Measurements from ENCODE around the gene PRND. TPM values are rescaled to one million over a fixed set of nuclear protein-coding genes. Genes with fewer than 3 reads are reported as not detected.

The PRND gene
- total and polyA plus RNA-seq, 2 donors (not counting 3 experiments of a cell fraction or from before 2014, with no cell fraction given) = 0.18 TPM; not detected in 1

- ChIA-PET CTCF (interaction anchor here (0.9 to 12.7 kb wide), 15 partner anchors 13 to 495 kb away, joined by 3 to 272 read pairs (median 5); no protein-coding TSS in a partner anchor), POLR2A (no interaction called here)
- Histone ChIP-seq H3K4me1 (ENCODE audit: control insufficient read depth, extremely low read depth, insufficient read depth, low read length) (no peaks in the 10 kb centered on the region), H3K4me3 (replicated peaks in 1 of 3; ENCODE audit: insufficient read depth in 1 of 3, low read depth in 1 of 3, low read length in 3 of 3) (no peak overlapping the region), H3K79me2 (ENCODE audit: control insufficient read depth, insufficient read depth, low read length) (no peaks in the 10 kb centered on the region), H2AFZ (ENCODE audit: low read depth, low read length) (no peak overlapping the region), H3K27ac (ENCODE audit: insufficient read depth, low read depth, low read length) (no peak overlapping the region), H3K36me3 (ENCODE audit: control insufficient read depth in 2 of 2, extremely low read depth in 1 of 2, insufficient read depth in 2 of 2, low read length in 2 of 2) (no peaks in the 10 kb centered on the region), H4K20me1 (replicated peaks; ENCODE audit: control insufficient read depth, extremely low read depth, insufficient read depth, low read length) (no peaks in the 10 kb centered on the region), H3K27me3 (ENCODE audit: control insufficient read depth in 2 of 2, insufficient read depth in 2 of 2, low read length in 2 of 2) (peaks cover 3 to 6% of the 10 kb centered on the region in 2 experiments), H3K9ac (replicated peaks; ENCODE audit: extremely low read depth, insufficient read depth, low read length) (no peak overlapping the region), H3K4me2 (ENCODE audit: insufficient read depth, low read length) (no peak overlapping the region), H3K9me1 (replicated peaks; ENCODE audit: control insufficient read depth, extremely low read depth, insufficient read depth, low read length) (no peaks in the 10 kb centered on the region), H3K9me3 (replicated peaks; ENCODE audit: control insufficient read depth, insufficient read depth, low read length) (no peaks in the 10 kb centered on the region)
- dilution Hi-C loops (cut with MboI; ENCODE audit: extremely low pct_ligation_motif_present, low sequenced_read_pairs) (no loop called here), intact Hi-C loops (cut with micrococcal nuclease) (loop anchor here (1.0 kb wide), 2 partner anchors 106 to 113 kb away; no protein-coding TSS in a partner anchor)
- TF ChIP-seq CTCF (IDR thresholded peaks at IDR 0.05; ENCODE audit: extremely low read depth in 1 of 2, insufficient read depth in 1 of 2, low read depth in 1 of 2, low read length in 2 of 2) = peak; percentile 60 to 74
- no peak for TF ChIP-seq EZH2 (IDR thresholded peaks at IDR 0.05; ENCODE audit: borderline replicate concordance, low read depth, low read length, severe bottlenecking)
- BruUV-seq (replicated peaks) = no TSS peak
- peak; percentile 96 for FAIRE-seq
- DNase-seq (ENCODE audit: low read depth, low spot score) = peak; percentile 69
These were observed 1.4 kb upstream of the PRND start for GRCh38 chr20:4720041-4720976.

GRCh38 chr20:4720977-4721349 lies 746 bp upstream of the PRND start:
- H3K9ac ChIP-seq (replicated peaks; ENCODE audit: extremely low read depth, insufficient read depth, low read length) = no peak overlapping the region
- POLR2A ChIA-PET = no interaction called here
- no TSS peak for BruUV-seq (replicated peaks)

More at GRCh38 chr20:4720977-4721349, 746 bp upstream of the PRND start:
- DNase-seq (ENCODE audit: low read depth, low spot score) (no peak), FAIRE-seq (no peak)
- Histone ChIP-seq H3K9me1 (replicated peaks; ENCODE audit: control insufficient read depth, extremely low read depth, insufficient read depth, low read length) (no peaks in the 10 kb centered on the region), H3K36me3 (ENCODE audit: control insufficient read depth in 2 of 2, extremely low read depth in 1 of 2, insufficient read depth in 2 of 2, low read length in 2 of 2) (no peaks in the 10 kb centered on the region), H3K4me2 (ENCODE audit: insufficient read depth, low read length) (no peak overlapping the region), H3K9me3 (replicated peaks; ENCODE audit: control insufficient read depth, insufficient read depth, low read length) (no peaks in the 10 kb centered on the region), H4K20me1 (replicated peaks; ENCODE audit: control insufficient read depth, extremely low read depth, insufficient read depth, low read length) (no peaks in the 10 kb centered on the region), H3K4me1 (ENCODE audit: control insufficient read depth, extremely low read depth, insufficient read depth, low read length) (no peaks in the 10 kb centered on the region), H3K27me3 (ENCODE audit: control insufficient read depth in 2 of 2, insufficient read depth in 2 of 2, low read length in 2 of 2) (peaks cover 3 to 5% of the 10 kb centered on the region in 2 experiments), H3K27ac (ENCODE audit: insufficient read depth, low read depth, low read length) (no peak overlapping the region), H3K79me2 (ENCODE audit: control insufficient read depth, insufficient read depth, low read length) (no peaks in the 10 kb centered on the region), H2AFZ (ENCODE audit: low read depth, low read length) (no peak overlapping the region), H3K4me3 (replicated peaks in 1 of 3; ENCODE audit: insufficient read depth in 1 of 3, low read depth in 1 of 3, low read length in 3 of 3) (no peak overlapping the region)
- CTCF ChIA-PET = interaction anchor here (1.0 to 12.7 kb wide), 13 partner anchors 12 to 495 kb away, joined by 3 to 272 read pairs (median 5); no protein-coding TSS in a partner anchor
- intact Hi-C loops (cut with micrococcal nuclease) = loop anchor here (1.0 kb wide), 2 partner anchors 107 to 114 kb away; no protein-coding TSS in a partner anchor
- dilution Hi-C loops (cut with MboI; ENCODE audit: extremely low pct_ligation_motif_present, low sequenced_read_pairs) = no loop called here
- TF ChIP-seq MAX (IDR thresholded peaks at IDR 0.05; ENCODE audit: insufficient read depth, insufficient read length) (no peak), POLR2AphosphoS5 (IDR thresholded peaks at IDR 0.05; ENCODE audit: insufficient read depth, low read depth, low read length) (no peak), GATA2 (IDR thresholded peaks at IDR 0.05; ENCODE audit: insufficient read depth, insufficient read length, low read depth, low read length) (no peak), POLR2A (IDR thresholded peaks at IDR 0.05; ENCODE audit: low read depth, low read length) (no peak), MYC (IDR thresholded peaks at IDR 0.05; ENCODE audit: low read depth, low read length) (no peak), JUN (IDR thresholded peaks at IDR 0.05; ENCODE audit: borderline replicate concordance, insufficient read depth, insufficient read length, low read depth) (no peak), FOS (IDR thresholded peaks at IDR 0.05; ENCODE audit: borderline replicate concordance, insufficient read depth, low read length) (no peak), CTCF (IDR thresholded peaks at IDR 0.05; ENCODE audit: extremely low read depth in 1 of 2, insufficient read depth in 1 of 2, low read depth in 1 of 2, low read length in 2 of 2) (no peak), EZH2 (IDR thresholded peaks at IDR 0.05; ENCODE audit: borderline replicate concordance, low read depth, low read length, severe bottlenecking) (no peak)

All from endothelial cell of umbilical vein (primary cell).